Fibroblast of skin of right quadriceps (primary cell): ENCODE measurements around the gene BCO1.
A peak's percentile ranks its signal among the peaks of the same experiment; 100 is the strongest.
"Not testable (repeated sequence)": the region's sequence is repeated elsewhere in the genome, so short reads cannot be mapped to it uniquely, and the experiment has no call there.

ENCODE experiments used
- DNase-seq: peaks from one replicate; pipeline ENCODE4 v3.0.0-alpha.2; 2013

BCO1 gene

GRCh38 chr16:81238296-81239011 lies at the start of gene BCO1:
Gene BCO1 (plus strand): TSS chr16:81238689. CDS start chr16:81238909, 220 bp downstream.
- peak; percentile 56 for DNase-seq

DNA sequence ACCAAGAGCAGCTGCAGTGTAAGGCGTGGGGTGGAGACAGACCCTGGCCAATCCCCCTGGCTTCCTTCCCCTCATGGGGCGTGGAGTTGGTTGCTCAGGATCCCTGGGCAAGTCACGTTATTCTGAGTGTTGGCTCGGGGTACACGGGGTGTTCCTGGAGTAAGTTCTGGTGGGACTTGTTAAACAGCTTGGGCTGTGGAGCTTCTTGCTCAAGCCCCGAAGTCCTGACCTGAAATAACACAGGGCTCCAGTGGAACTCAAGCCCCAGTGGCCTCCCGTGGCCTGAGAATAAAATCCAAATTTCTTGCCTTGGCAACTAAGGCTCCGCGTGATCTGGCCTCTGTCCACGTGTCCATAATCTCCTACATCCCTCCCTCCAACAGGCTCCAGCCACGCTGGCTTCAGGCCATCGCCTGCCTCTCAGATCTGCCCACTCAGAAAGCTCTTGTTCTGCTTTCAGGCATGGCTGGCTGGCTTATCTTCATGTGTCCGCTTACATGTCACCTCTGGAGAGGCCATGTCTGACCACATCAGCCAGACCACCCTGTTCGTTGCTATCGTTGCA lies 49.3 kb upstream of the BCO1 start:
- DNase-seq, result no peak

DNA sequence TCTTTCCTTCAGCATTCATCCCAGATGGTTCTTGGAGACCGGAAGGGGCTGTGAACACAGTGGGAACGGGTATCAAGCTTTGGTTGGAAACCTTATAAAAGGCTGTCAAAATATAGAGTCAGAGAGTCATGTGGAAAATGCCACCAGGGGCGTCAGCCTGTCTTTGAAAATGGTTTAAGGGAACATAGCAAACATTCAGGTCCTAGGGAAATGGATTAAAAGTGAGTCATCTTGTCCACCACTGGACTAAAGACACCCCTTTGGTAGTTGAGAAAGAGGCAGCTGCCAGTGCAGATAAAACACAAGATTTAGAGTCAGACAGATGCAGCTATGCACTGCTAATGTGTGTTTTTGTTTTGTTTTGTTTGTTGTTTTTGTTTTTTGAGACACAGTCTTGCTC lies 47.8 kb upstream of the BCO1 start:
- DNase-seq, result peak; percentile 28

GRCh38 chr16:81195885-81196534 lies 42.5 kb upstream of the BCO1 start:
- no peak for DNase-seq

DNA sequence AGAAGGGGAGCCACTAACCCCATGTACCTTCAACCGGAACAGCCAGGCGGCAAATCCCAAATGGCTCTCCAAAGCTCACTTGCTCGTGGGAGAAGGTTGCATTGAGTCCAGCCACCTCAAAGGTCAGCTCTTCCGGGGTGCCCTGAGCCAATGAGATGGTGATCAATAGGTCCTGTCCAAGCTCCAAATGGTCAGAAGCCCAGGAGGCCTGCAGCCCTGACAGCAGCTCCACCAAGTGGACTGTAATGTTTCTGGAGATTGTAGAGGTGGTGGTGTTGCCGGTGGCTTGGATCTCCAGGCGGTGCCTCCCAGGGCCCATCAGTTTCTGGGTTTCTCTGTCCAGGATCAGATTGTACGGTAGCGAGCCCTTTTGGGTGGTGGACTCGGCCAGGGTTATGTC lies 39.9 kb upstream of the BCO1 start:
- DNase-seq, result no peak

- DNase-seq, result no peak
These were observed 37.2 kb upstream of the BCO1 start for GRCh38 chr16:81201267-81201666.

GRCh38 chr16:81204798-81205680 lies 33.5 kb upstream of the BCO1 start:
- peak; percentile 44 for DNase-seq

GRCh38 chr16:81207076-81207475 lies 31.4 kb upstream of the BCO1 start:
- no peak for DNase-seq

- DNase-seq, result no peak
These were observed 27.7 kb upstream of the BCO1 start for GRCh38 chr16:81210807-81211206.

- no peak for DNase-seq
These were observed 25.5 kb upstream of the BCO1 start for GRCh38 chr16:81212830-81213465.

DNA sequence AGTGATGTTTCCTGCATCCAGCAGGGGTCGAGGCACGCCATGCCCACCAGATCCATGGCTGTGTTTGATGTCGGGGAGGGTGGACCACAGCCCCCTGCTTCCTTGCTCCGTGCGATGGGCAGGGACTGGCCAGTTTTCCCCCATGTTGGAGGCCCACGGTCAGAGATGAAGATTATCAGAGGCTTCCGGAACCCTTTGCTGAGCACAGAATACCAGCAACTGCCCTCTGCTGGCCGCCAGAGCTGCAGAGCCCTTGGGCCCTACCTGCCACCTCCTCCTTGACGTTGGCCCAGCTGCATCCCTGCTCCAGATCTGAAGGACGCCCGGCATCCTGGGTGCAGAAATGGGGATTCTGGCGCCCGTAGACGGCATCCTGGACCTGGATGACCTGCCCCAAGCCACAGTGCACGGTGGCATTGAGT lies 23.7 kb upstream of the BCO1 start:
- DNase-seq, result no peak

- no peak for DNase-seq
These were observed 22.4 kb upstream of the BCO1 start for GRCh38 chr16:81216114-81216513.

DNA sequence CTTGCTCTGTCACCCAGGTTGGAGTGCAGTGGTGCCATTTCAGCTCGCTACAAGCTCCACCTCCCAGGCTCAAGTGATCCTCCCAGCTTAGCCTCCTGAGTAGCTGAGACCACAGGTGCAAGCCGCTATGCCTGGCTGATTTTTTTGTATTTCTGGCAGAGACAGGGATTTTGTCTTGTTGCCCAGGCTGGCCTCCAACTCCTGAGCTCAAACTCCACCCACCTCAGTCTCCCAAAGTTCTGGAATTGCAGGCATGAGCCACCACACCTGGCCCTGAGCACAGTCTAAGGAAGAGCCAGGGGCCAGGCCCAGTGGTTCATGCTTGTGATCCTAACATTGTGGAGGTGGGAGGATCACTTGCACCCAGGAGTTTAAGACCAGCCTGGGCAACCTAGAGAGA lies 21.8 kb upstream of the BCO1 start:
- no peak for DNase-seq

GRCh38 chr16:81219151-81219550 lies 19.3 kb upstream of the BCO1 start:
- DNase-seq, result no peak

GRCh38 chr16:81220349-81220748 lies 18.1 kb upstream of the BCO1 start:
- DNase-seq, result no peak

DNA sequence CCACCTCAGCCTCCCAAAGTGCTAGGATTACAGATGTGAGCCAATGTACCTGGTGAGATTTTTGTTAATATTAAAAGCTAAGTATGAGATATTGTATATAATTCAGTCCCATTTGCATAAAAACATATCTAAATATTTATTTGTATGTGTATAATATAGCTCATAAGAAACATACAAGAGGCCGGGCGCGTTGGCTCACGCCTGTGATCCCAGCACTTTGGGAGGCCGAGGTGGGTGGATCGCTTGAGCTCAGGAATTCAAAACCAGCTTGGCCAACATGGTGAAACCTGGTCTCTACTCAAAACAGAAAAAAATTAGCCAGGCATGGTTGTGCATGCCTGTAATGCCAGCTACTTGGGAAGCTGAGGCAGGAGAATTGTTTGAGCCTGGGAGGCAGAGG lies 16.8 kb upstream of the BCO1 start:
- DNase-seq, result no peak

DNA sequence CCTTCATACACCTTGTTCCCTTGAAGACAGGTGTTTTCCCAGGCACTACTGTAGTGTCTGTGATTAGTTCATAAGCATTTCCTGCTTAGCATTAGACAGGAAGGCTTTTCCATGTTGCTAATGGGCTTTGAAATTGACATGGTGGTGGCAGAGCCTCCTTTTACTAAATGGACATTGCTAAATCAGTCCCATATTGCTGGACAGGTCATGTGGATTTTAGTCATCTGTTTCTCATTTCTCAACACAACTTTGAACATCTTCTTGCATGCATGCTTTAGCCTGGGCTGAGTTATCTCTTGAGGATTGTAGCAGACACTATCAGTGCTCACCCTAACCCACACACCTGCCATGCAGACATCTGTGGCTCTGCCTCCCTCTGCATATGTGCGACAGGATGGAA lies 13.7 kb upstream of the BCO1 start:
- no peak for DNase-seq

DNA sequence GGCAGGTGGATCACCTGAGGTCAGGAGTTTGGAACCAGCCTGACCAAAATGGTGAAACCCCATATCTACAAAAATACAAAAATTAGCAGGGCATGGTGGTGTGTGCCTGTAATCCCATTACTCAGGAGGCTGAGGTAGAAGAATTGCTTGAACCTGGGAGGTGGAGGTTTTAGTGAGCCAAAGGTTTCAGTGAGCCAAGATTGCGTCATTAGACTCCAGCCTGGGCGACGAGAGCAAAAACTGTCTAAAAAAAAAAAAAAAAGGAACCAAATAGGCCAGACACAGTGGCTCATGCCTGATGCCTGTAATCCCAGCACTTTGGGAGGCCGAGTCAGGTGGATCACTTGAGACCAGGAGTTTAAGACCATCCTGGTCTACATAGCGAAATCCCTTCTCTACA lies 12.8 kb upstream of the BCO1 start:
- DNase-seq, result not testable (repeated sequence)

- DNase-seq, result no peak
These were observed 10.7 kb upstream of the BCO1 start for GRCh38 chr16:81227785-81228184.

DNA sequence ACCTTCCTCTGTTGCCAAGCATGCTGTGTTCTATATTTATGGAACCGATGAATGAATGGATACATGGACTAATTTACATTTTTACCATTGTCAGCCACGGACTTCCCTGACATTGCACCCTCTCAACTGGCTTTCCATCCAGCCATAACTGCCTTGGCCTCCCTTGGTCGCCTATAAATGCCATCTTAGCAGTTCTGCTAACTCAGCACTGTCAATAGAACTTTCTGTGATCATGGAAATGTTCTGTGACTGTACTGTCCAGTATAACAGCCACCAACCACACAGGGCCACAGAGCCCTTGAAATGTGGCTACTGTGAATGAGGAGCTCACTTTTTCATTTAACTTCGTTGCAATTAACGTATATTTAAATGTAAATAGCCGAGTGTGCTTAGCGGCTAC lies 8.7 kb upstream of the BCO1 start:
- no peak for DNase-seq

- DNase-seq, result no peak
These were observed 7.5 kb upstream of the BCO1 start for GRCh38 chr16:81231014-81231413.

DNA sequence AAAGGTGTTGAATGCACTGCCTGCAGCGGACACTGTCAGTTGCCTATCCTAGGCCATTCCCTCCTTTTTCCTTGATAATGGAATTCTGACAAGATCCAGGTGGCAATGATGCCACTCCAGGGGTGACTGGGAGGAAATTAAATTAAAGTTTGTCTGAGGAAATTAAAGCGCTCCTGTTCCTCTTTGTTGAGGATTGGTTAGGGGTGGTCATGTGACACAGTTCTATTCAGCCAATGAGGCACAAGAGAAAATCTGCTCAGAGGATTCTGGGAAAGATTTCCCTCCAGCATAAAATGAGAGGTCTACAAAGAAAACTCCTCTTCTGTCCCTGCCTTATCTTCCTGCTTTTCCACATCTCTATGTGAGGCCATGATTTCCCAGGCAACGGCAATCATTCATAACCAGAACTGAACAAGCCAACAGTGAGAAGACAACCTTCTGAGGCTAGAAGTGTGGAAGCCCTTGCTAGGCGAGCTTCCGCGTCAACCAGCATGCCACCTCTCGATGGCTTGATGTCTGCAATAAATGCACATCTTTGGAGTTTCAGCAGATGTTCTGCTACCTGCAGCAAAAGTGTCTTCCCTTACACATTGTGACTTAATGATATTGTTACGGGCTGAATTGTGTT lies 5.6 kb upstream of the BCO1 start:
- no peak for DNase-seq
